CD14-positive monocyte (primary cell): ENCODE measurements around the gene NR1D1. TPM values are rescaled to one million over a fixed set of nuclear protein-coding genes. Genes with fewer than 3 reads are reported as not detected.

Experiments
- DNase-seq, 3 donors: peaks; one replicate each; pipeline ENCODE4 v3.0.0-alpha.2; 2011 to 2022
- H2AFZ ChIP-seq: 2 replicates; pipeline ENCODE4 v1.6.0; 2012; ENCODE audit warnings: mild to moderate bottlenecking, low read depth, low read length, inconsistent platforms; ENCODE audit not compliant: insufficient read depth, poor library complexity, severe bottlenecking
- H3K27ac ChIP-seq, 2 donors: 1 replicate in 1 of 2; 2 replicates in 1 of 2; pipeline ENCODE4 v1.5.1; 2012 to 2013; ENCODE audit warnings: low read length in 2 of 2, control low read depth in 1 of 2, inconsistent platforms in 1 of 2, low read depth in 1 of 2, mild to moderate bottlenecking in 1 of 2
- H3K27me3 ChIP-seq, 2 donors: one replicate each; pipeline versions ENCODE4 v1.6.0 to v1.6.1; 2011 to 2013; ENCODE audit warnings: low read length in 2 of 2; ENCODE audit not compliant: control insufficient read depth in 2 of 2, insufficient read depth in 2 of 2
- H3K36me3 ChIP-seq, 2 donors: replicated peaks in 1 of 2; 1 replicate in 1 of 2; 2 replicates in 1 of 2; pipeline versions ENCODE4 v1.5.1 to v1.6.1; 2012 to 2013; ENCODE audit warnings: low read length in 2 of 2, control low read depth in 1 of 2, inconsistent platforms in 1 of 2, mild to moderate bottlenecking in 1 of 2; ENCODE audit not compliant: insufficient read depth in 2 of 2, control insufficient read depth in 1 of 2
- H3K4me1 ChIP-seq, 2 donors: 1 replicate in 1 of 2; 2 replicates in 1 of 2; pipeline versions ENCODE4 v1.5.1 to v1.6.1; 2012 to 2013; ENCODE audit warnings: low read length in 2 of 2, control low read depth in 1 of 2, inconsistent platforms in 1 of 2, mild to moderate bottlenecking in 1 of 2, moderate library complexity in 1 of 2; ENCODE audit not compliant: insufficient read depth in 2 of 2, control insufficient read depth in 1 of 2
- H3K4me2 ChIP-seq: replicated peaks from 2 replicates; pipeline ENCODE3; 2012; ENCODE audit warnings: low read length, moderate library complexity, mild to moderate bottlenecking; ENCODE audit not compliant: poor library complexity, severe bottlenecking; ENCODE audit errors: extremely low read depth
- H3K4me3 ChIP-seq, 3 experiments: fragments of 200-600 bp in 1 of 3; sonication (generic) in 1 of 3; replicated peaks in 1 of 3; 1 replicate in 2 of 3; 2 replicates in 1 of 3; pipeline ENCODE4 v1.5.1; 2011 to 2013; ENCODE audit warnings: low read length in 3 of 3, mild to moderate bottlenecking in 3 of 3, control low read depth in 2 of 3, low read depth in 2 of 3, inconsistent platforms in 1 of 3, moderate library complexity in 1 of 3
- H3K79me2 ChIP-seq: 2 replicates; pipeline ENCODE4 v1.6.0; 2012; ENCODE audit warnings: mild to moderate bottlenecking, control low read depth, inconsistent platforms, low read length, moderate library complexity; ENCODE audit not compliant: insufficient read depth
- H3K9ac ChIP-seq: 2 replicates; pipeline ENCODE4 v1.6.0; 2017; ENCODE audit warnings: low read length, mild to moderate bottlenecking; ENCODE audit not compliant: insufficient read depth, poor library complexity, severe bottlenecking
- H3K9me3 ChIP-seq, 2 donors: replicated peaks in 1 of 2; 1 replicate in 1 of 2; 2 replicates in 1 of 2; pipeline versions ENCODE4 v1.5.1 to v1.6.1; 2012 to 2013; ENCODE audit warnings: low read length in 2 of 2, control low read depth in 1 of 2; ENCODE audit not compliant: control insufficient read depth in 1 of 2, insufficient read depth in 1 of 2
- H4K20me1 ChIP-seq: 2 replicates; pipeline ENCODE4 v1.6.0; 2012; ENCODE audit warnings: mild to moderate bottlenecking, low read length, control low read depth, moderate library complexity; ENCODE audit not compliant: insufficient read depth
- H3K27ac Mint-ChIP-seq, 7 donors: one replicate each; pipeline ENCODE4 v1.8.0; 2020; ENCODE audit warnings: mild to moderate bottlenecking in 7 of 7, mixed read lengths in 7 of 7, moderate library complexity in 6 of 7, inconsistent platforms in 2 of 7
- H3K27me3 Mint-ChIP-seq, 3 donors: one replicate each; pipeline ENCODE4 v1.8.0; 2021 to 2022; ENCODE audit warnings: low read depth in 3 of 3, mild to moderate bottlenecking in 3 of 3, mixed read lengths in 3 of 3, moderate library complexity in 3 of 3, inconsistent platforms in 1 of 3
- H3K36me3 Mint-ChIP-seq, 2 donors: one replicate each; pipeline ENCODE4 v1.8.0; 2020; ENCODE audit warnings: mixed read lengths in 2 of 2, inconsistent platforms in 1 of 2, mild to moderate bottlenecking in 1 of 2
- H3K4me1 Mint-ChIP-seq: one replicate; pipeline ENCODE4 v1.8.0; 2020; ENCODE audit warnings: mild to moderate bottlenecking, mixed read lengths
- H3K4me3 Mint-ChIP-seq, 2 donors: one replicate each; pipeline ENCODE4 v1.8.0; 2020; ENCODE audit warnings: mild to moderate bottlenecking in 2 of 2, mixed read lengths in 2 of 2, moderate library complexity in 1 of 2
- H3K9me3 Mint-ChIP-seq, 7 donors: one replicate each; pipeline ENCODE4 v1.8.0; 2020 to 2022; ENCODE audit warnings: mixed read lengths in 7 of 7, mild to moderate bottlenecking in 6 of 7, moderate library complexity in 6 of 7, inconsistent platforms in 2 of 7
- WGBS: methylation state at CpG from one replicate; pipeline ENCODE4 v1.1.5; 2013; ENCODE audit warnings: missing lambda C conversion rate; ENCODE audit not compliant: insufficient coverage; 5-methylcytosine and 5-hydroxymethylcytosine counted together
- intact Hi-C, 2 donors: fragments of 100-400 bp; cut with micrococcal nuclease; formaldehyde crosslinking; loops; one replicate each; pipeline versions ENCODE4 v1.15.0 to v1.15.1; 2023
- polyA plus RNA-seq, 3 donors: library from polyadenylated mRNA; depleted of rRNA in 1 of 3; unstranded in 2 of 3; stranded (reverse) in 1 of 3; fragments of 300-500 nt in 2 of 3; fragments of >200 nt in 1 of 3; fragmentation: Illumina TruSeq in 2 of 3; gene quantifications; 1 replicate in 2 of 3; 2 replicates in 1 of 3; pipeline ENCODE4 v1.2.3, GENCODE V29; 2012 to 2021
- TF ChIP-seq, protein P1 (sequence below): fragments of 200-600 bp; IDR thresholded peaks from one replicate; pipeline ENCODE4 v1.8.0; 2022; ENCODE audit warnings: antibody characterized with exemption, mild to moderate bottlenecking

The NR1D1 gene
- polyA plus RNA-seq, 3 donors: 0.28 to 4.9 (median 0.31) TPM

DNA sequence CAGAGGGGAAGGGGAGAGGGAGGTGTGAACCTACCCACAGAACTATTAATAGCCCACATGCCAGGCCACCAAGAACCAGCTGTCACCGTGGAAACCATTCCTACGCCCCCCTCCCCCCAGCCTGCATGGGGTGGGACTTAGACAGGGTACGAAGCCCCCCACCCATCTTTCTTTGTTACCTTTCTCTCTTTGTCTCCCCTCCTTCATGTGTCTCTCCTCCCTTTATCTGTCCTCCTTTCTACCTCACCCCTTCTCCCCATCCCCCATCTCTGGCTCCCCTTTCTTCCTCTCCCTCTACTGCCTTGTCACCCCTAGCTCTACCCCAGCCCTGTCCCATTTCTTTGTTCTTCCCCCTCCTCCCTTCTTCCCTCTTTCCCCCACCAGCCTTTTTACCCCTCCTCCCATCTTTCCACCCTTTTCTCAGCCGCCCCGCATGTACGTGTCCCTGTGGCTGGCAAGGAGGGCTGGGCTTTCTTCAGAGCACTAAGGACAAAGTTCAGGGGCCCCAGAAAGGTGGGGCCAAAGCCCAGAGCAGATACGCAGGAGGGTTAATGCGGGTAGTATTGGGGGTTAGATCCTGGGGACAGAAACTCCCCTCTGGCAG, 29.6 kb downstream of the NR1D1 start:
- intact Hi-C loops: no loop called here
- Histone ChIP-seq H3K27ac (no peak overlapping the region), H3K9ac (no peak overlapping the region), H3K9me3 (no peaks in the 10 kb centered on the region), H3K4me2 (peak overlapping the region; percentile 5), H3K36me3 (peaks cover 0 to 12% of the 10 kb centered on the region in 2 donors), H4K20me1 (peaks cover 94% of the 10 kb centered on the region), H3K4me1 (peaks cover 60 to 64% of the 10 kb centered on the region in 2 donors), H3K27me3 (no peaks in the 10 kb centered on the region), H2AFZ (no peak overlapping the region), H3K79me2 (peaks cover 77% of the 10 kb centered on the region), H3K4me3 (no peak overlapping the region)
- TF ChIP-seq, protein P1, sequence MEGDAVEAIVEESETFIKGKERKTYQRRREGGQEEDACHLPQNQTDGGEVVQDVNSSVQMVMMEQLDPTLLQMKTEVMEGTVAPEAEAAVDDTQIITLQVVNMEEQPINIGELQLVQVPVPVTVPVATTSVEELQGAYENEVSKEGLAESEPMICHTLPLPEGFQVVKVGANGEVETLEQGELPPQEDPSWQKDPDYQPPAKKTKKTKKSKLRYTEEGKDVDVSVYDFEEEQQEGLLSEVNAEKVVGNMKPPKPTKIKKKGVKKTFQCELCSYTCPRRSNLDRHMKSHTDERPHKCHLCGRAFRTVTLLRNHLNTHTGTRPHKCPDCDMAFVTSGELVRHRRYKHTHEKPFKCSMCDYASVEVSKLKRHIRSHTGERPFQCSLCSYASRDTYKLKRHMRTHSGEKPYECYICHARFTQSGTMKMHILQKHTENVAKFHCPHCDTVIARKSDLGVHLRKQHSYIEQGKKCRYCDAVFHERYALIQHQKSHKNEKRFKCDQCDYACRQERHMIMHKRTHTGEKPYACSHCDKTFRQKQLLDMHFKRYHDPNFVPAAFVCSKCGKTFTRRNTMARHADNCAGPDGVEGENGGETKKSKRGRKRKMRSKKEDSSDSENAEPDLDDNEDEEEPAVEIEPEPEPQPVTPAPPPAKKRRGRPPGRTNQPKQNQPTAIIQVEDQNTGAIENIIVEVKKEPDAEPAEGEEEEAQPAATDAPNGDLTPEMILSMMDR: no peak
- DNase-seq: no peak
- peaks cover 6 to 10% of the 10 kb centered on the region in 2 donors for H3K36me3 Mint-ChIP-seq
- peaks cover 73% of the 10 kb centered on the region for H3K4me1 Mint-ChIP-seq
- WGBS: 10% methylated on average over 2 of the region's 8 CpGs
- H3K27ac Mint-ChIP-seq: peak overlapping the region in 1 of 7 donors; percentile 15
- no peak overlapping the region for H3K4me3 Mint-ChIP-seq
- H3K27me3 Mint-ChIP-seq: peaks cover 0 to 2% (median 2%) of the 10 kb centered on the region in 3 donors
- no peaks in the 10 kb centered on the region for H3K9me3 Mint-ChIP-seq

DNA sequence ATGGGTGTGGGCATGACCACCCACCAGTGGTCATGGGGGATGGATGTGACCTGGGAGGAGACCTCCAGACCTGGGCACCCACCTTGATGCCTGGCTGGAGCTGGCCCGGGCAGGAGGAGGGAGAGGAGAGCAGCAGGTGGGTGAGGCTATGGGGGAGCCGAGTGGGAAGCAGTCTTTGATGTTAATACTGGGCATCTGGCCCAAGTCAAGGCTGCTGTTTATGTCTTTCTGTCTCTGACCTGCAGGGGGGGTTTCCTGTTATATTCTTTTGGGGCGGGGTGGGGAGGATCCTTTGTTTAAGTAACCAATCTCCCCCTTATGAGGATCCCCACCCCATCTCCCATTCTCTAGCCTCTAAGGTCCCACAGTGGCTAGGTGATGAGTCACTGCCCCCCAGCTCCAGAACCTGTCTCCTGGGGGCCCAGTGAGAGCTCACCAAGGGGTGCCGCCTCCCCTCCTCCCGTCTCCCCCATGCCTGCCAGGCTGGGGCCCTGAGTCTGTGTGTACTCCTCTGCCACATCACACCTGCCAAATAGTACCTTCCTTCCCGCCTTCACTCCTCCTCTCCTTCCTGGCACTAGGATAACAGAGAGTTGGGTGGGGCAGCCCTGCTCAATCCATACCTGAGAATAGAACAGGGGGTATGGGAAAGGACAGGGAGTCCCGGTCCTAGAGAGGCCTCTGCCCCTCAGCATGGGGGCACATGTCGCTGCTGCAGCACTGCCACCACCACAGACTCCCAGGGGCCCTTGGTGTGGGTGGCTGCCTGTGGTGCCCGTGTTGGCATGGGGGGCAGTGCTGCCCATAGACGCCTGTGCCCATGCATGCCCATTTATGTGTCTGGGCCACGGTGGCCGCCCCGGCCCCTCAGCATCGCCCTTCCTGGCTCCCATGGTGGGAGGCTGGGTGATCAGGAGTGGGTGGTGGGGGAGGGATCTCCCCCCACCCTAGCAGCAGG, 30.4 kb downstream of the NR1D1 start:
- peaks cover 0 to 12% of the 10 kb centered on the region in 2 donors for H3K36me3 ChIP-seq
- no peak for DNase-seq
- H3K4me1 ChIP-seq: peaks cover 56 to 64% of the 10 kb centered on the region in 2 donors
- H3K4me2 ChIP-seq: peak overlapping the region; percentile 84
- peaks cover 6 to 10% of the 10 kb centered on the region in 2 donors for H3K36me3 Mint-ChIP-seq
- peaks cover 94% of the 10 kb centered on the region for H4K20me1 ChIP-seq
- H3K4me3 ChIP-seq: peak overlapping the region in 1 of 3 experiments; percentile 76
- WGBS: 30% methylated on average over 7 of the region's 14 CpGs
- peak overlapping the region in 6 of 7 donors; percentile 12 to 68 (median 52) for H3K27ac Mint-ChIP-seq
- peaks cover 0 to 2% (median 2%) of the 10 kb centered on the region in 3 donors for H3K27me3 Mint-ChIP-seq
- H2AFZ ChIP-seq: no peak overlapping the region
- no peak overlapping the region for H3K27ac ChIP-seq
- peaks cover 72% of the 10 kb centered on the region for H3K4me1 Mint-ChIP-seq
- peaks cover 85% of the 10 kb centered on the region for H3K79me2 ChIP-seq
- TF ChIP-seq, protein P1: peak; percentile 50
- no peaks in the 10 kb centered on the region for H3K9me3 Mint-ChIP-seq
- no peaks in the 10 kb centered on the region for H3K9me3 ChIP-seq
- peak overlapping the region; percentile 17 to 96 for H3K4me3 Mint-ChIP-seq
- H3K9ac ChIP-seq: peak overlapping the region; percentile 42
- no peaks in the 10 kb centered on the region for H3K27me3 ChIP-seq
- intact Hi-C loops: no loop called here
